Liver (tissue), 9 donors: ENCODE data around the gene KIRREL3. TPM values are rescaled to one million over a fixed set of nuclear protein-coding genes. Genes with fewer than 3 reads are reported as not detected.

Experiments
- DNase-seq: peaks from one replicate; pipeline ENCODE4 v3.0.0-alpha.2; 2017; ENCODE audit warnings: low spot score
- H3K27ac ChIP-seq, 2 donors: one replicate each; pipeline ENCODE4 v1.7.0; 2013; ENCODE audit warnings: inconsistent platforms in 2 of 2, low read length in 2 of 2, control low read depth in 1 of 2, low read depth in 1 of 2, mild to moderate bottlenecking in 1 of 2
- H3K27me3 ChIP-seq, 4 donors: one replicate each; pipeline versions ENCODE4 v1.6.1 to v1.7.0; 2013; ENCODE audit warnings: low read length in 3 of 4, inconsistent platforms in 1 of 4, mild to moderate bottlenecking in 1 of 4, moderate library complexity in 1 of 4; ENCODE audit not compliant: control insufficient read depth in 4 of 4, insufficient read depth in 4 of 4
- H3K36me3 ChIP-seq, 4 donors: one replicate each; pipeline versions ENCODE4 v1.6.1 to v1.7.0; 2013; ENCODE audit warnings: low read length in 3 of 4, mild to moderate bottlenecking in 3 of 4, low read depth in 1 of 4, moderate library complexity in 1 of 4; ENCODE audit not compliant: control insufficient read depth in 4 of 4, insufficient read depth in 3 of 4
- H3K4me1 ChIP-seq, 4 donors: one replicate each; pipeline versions ENCODE4 v1.6.1 to v1.7.0; 2013; ENCODE audit warnings: low read length in 3 of 4, mild to moderate bottlenecking in 3 of 4, moderate library complexity in 1 of 4; ENCODE audit not compliant: control insufficient read depth in 4 of 4, insufficient read depth in 4 of 4
- H3K4me3 ChIP-seq, 3 donors: one replicate each; pipeline versions ENCODE4 v1.6.1 to v1.7.0; 2013; ENCODE audit warnings: low read length in 3 of 3, control low read depth in 1 of 3, low read depth in 1 of 3, mild to moderate bottlenecking in 1 of 3
- H3K9ac ChIP-seq, 2 donors: one replicate each; pipeline ENCODE4 v1.7.0; 2013; ENCODE audit warnings: low read length in 2 of 2, mild to moderate bottlenecking in 2 of 2, moderate library complexity in 2 of 2, control low read depth in 1 of 2, low read depth in 1 of 2
- H3K9me3 ChIP-seq, 4 donors: one replicate each; pipeline versions ENCODE4 v1.6.1 to v1.7.0; 2013; ENCODE audit warnings: low read length in 3 of 4; ENCODE audit not compliant: control insufficient read depth in 4 of 4
- ATF3 ChIP-seq: IDR thresholded peaks from 2 replicates; pipeline ENCODE4 v1.6.1; 2016; ENCODE audit warnings: antibody characterized with exemption
- CTCF ChIP-seq: fragments of 150-350 bp; IDR thresholded peaks from 2 replicates; pipeline ENCODE4 v1.5.1; 2017; ENCODE audit warnings: improper control_type of control experiment, low read depth, low read length; ENCODE audit not compliant: missing input control
- EGR1 ChIP-seq, 2 donors: IDR thresholded peaks; 2 replicates each; pipeline ENCODE4 v1.6.1; 2016 to 2018; ENCODE audit warnings: antibody characterized with exemption in 2 of 2, low read depth in 2 of 2
- FOXA2 ChIP-seq: IDR thresholded peaks from 2 replicates; pipeline ENCODE4 v1.6.1; 2016; ENCODE audit warnings: antibody characterized with exemption
- HNF4A ChIP-seq, 2 donors: conservative IDR thresholded peaks; 2 replicates each; pipeline ENCODE4 v1.6.1; 2016; ENCODE audit warnings: antibody characterized with exemption in 2 of 2, mild to moderate bottlenecking in 2 of 2
- HNF4G ChIP-seq: IDR thresholded peaks from 2 replicates; pipeline ENCODE4 v1.6.1; 2016; ENCODE audit warnings: antibody characterized with exemption
- MAX ChIP-seq: IDR thresholded peaks from 2 replicates; pipeline ENCODE4 v1.6.1; 2016; ENCODE audit warnings: antibody characterized with exemption
- REST ChIP-seq: IDR thresholded peaks from 2 replicates; pipeline ENCODE4 v1.6.1; 2016; ENCODE audit warnings: antibody characterized with exemption, mild to moderate bottlenecking
- TAF1 ChIP-seq: conservative IDR thresholded peaks from 2 replicates; pipeline ENCODE4 v1.6.1; 2016; ENCODE audit warnings: antibody characterized with exemption, mild to moderate bottlenecking
- WGBS: extraction: QIAGEN DNeasy Blood & Tissue Kit; methylation state at CpG from one replicate; pipeline ENCODE4 v1.1.7; 2013; 5-methylcytosine and 5-hydroxymethylcytosine counted together
- polyA plus RNA-seq, 2 donors: library from polyadenylated mRNA; stranded (reverse) in 1 of 2; unstranded in 1 of 2; fragments of 200-250 nt in 1 of 2; fragments of >200 nt in 1 of 2; fragmentation: Nextera tagmentation in 1 of 2; extraction: Ambion mirVana in 1 of 2; gene quantifications; one replicate each; pipeline versions ENCODE4 v1.2.1 to v1.2.3, GENCODE V29; 2013 to 2015
- total RNA-seq, 2 donors: library from RNA; depleted of rRNA; stranded (reverse); fragments of >200 nt; gene quantifications; one replicate each; pipeline ENCODE4 v1.2.3, GENCODE V29; 2014
- donor health status: healthy.
- donor health status: healthy.
- donor health status: healthy.
- donor health status: healthy.
- donor health status: healthy.

Gene KIRREL3
- total and polyA plus RNA-seq, 4 donors = 0.03 to 0.29 (median 0.08) TPM; not detected in 1

GRCh38 chr11:126515501-126515900 lies 485.1 kb downstream of the KIRREL3 start:
- H3K9ac ChIP-seq = no peak overlapping the region
- H3K27ac ChIP-seq = no peak overlapping the region
- no peak for TF ChIP-seq HNF4G
- no peak for DNase-seq
- no peaks in the 10 kb centered on the region for H3K4me1 ChIP-seq
- H3K27me3 ChIP-seq = peaks cover 0 to 8% (median 0%) of the 10 kb centered on the region in 4 donors
- H3K4me3 ChIP-seq = no peak overlapping the region
- no peaks in the 10 kb centered on the region for H3K36me3 ChIP-seq
- no peaks in the 10 kb centered on the region for H3K9me3 ChIP-seq
- 82% methylated on average over 5 of the region's 5 CpGs for WGBS

GRCh38 chr11:126514061-126514693 lies 486.4 kb downstream of the KIRREL3 start:
- DNase-seq = no peak
- 48% methylated on average over 10 of the region's 10 CpGs for WGBS
- H3K9ac ChIP-seq = no peak overlapping the region

More at GRCh38 chr11:126514061-126514693, 486.4 kb downstream of the KIRREL3 start:
- Histone ChIP-seq H3K9me3 (no peaks in the 10 kb centered on the region), H3K4me1 (no peaks in the 10 kb centered on the region), H3K27ac (no peak overlapping the region), H3K4me3 (no peak overlapping the region), H3K27me3 (peaks cover 0 to 8% (median 0%) of the 10 kb centered on the region in 4 donors), H3K36me3 (no peaks in the 10 kb centered on the region)
- TF ChIP-seq ATF3 (no peak), MAX (no peak), TAF1 (no peak), FOXA2 (no peak), REST (no peak), CTCF (no peak), EGR1 (IDR thresholded peaks at IDR 0.05; ENCODE audit: low read depth in 2 of 2) (no peak), HNF4A (conservative IDR thresholded peaks at IDR 0.05) (no peak)
